K562 (cell line): Measurements from ENCODE around the gene PPP3CB. TPM values are rescaled to one million over a fixed set of nuclear protein-coding genes. Genes with fewer than 3 reads are reported as not detected.

ENCODE experiments used
- ATAC-seq: fragments of 200-7000 bp; cut with Tn5 transposase; 3 replicates; pipeline ENCODE4 v1.9.1; 2020; ENCODE audit warnings: moderate library complexity
- BruUV-seq: library from RNA; stranded (reverse); fragments of 400-500 nt; replicated peaks from 2 replicates; lab custom pipeline; 2021; lab: Mats Ljungman, UMichigan
- CTCF ChIA-PET: fragments of 300-600 bp; formaldehyde crosslinking; extraction: SDS; loops from one replicate; lab custom pipeline; 2021; ENCODE audit warnings: low intra/inter-chr PET ratio; lab: Yijun Ruan, JAX
- POLR2A ChIA-PET: fragments of 300-600, 350-650 bp; sonication (Branson Sonifier 250); formaldehyde crosslinking; extraction: SDS; loops from one replicate; lab custom pipeline; 2021; ENCODE audit warnings: antibody characterized with exemption, inconsistent platforms; lab: Yijun Ruan, JAX
- DNase-seq, 4 experiments: peaks; one replicate each; pipeline versions ENCODE4 v3.0.0 to v3.0.0-alpha.2; 2011 to 2018; ENCODE audit warnings: low spot score in 3 of 4, mixed read lengths in 3 of 4; ENCODE audit errors: extremely low read depth in 1 of 4
- FAIRE-seq: peaks from 2 replicates; lab custom pipeline; 2011; peaks lifted over from hg19 to GRCh38; lab: Jason Lieb, UNC
- H2AFZ ChIP-seq: 2 replicates; pipeline ENCODE4 v1.6.0; 2011; ENCODE audit warnings: low read depth, low read length, control low read depth, inconsistent platforms
- H3K27ac ChIP-seq: fragments of 200-600 bp; 3 replicates; pipeline ENCODE4 v1.8.0; 2011; ENCODE audit warnings: low read depth, mild to moderate bottlenecking, control low read depth, inconsistent platforms, low read length, moderate library complexity, mixed read lengths; ENCODE audit errors: extremely low read depth
- H3K27me3 ChIP-seq, 2 experiments: fragments of 300-600 bp in 1 of 2; 2 replicates in 1 of 2; 3 replicates in 1 of 2; pipeline versions ENCODE4 v1.6.0 to v1.8.0; 2011; ENCODE audit warnings: inconsistent platforms in 2 of 2, low read length in 2 of 2, mild to moderate bottlenecking in 1 of 2, mixed read lengths in 1 of 2, moderate library complexity in 1 of 2; ENCODE audit not compliant: control insufficient read depth in 2 of 2, insufficient read depth in 2 of 2
- H3K36me3 ChIP-seq: fragments of 300-600 bp; 3 replicates; pipeline ENCODE4 v1.8.0; 2011; ENCODE audit warnings: mild to moderate bottlenecking, low read length, inconsistent platforms; ENCODE audit not compliant: control insufficient read depth, insufficient read depth
- H3K4me1 ChIP-seq, 2 experiments: fragments of 200-600 bp in 1 of 2; replicated peaks in 1 of 2; 2 replicates in 1 of 2; 3 replicates in 1 of 2; pipeline versions ENCODE4 v1.5.1 to v1.8.0; 2011; ENCODE audit warnings: inconsistent platforms in 2 of 2, low read length in 2 of 2, mild to moderate bottlenecking in 1 of 2, mixed read lengths in 1 of 2, moderate library complexity in 1 of 2; ENCODE audit not compliant: control insufficient read depth in 2 of 2, insufficient read depth in 2 of 2
- H3K4me2 ChIP-seq: 2 replicates; pipeline ENCODE4 v1.6.1; 2011; ENCODE audit warnings: low read length, control low read depth, inconsistent platforms, mixed read lengths; ENCODE audit not compliant: insufficient read depth
- H3K4me3 ChIP-seq: fragments of 200-600 bp; sonication (generic), shearing (Covaris generic); 2 replicates; pipeline ENCODE4 v1.5.1; 2016; ENCODE audit warnings: control low read depth, inconsistent platforms
- H3K79me2 ChIP-seq: fragments of 200-600 bp; 3 replicates; pipeline ENCODE4 v1.8.0; 2011; ENCODE audit warnings: low read length, inconsistent platforms; ENCODE audit not compliant: control insufficient read depth, insufficient read depth
- H3K9ac ChIP-seq, 2 experiments: 2 replicates each; pipeline versions ENCODE4 v1.6.0 to v1.6.1; 2011; ENCODE audit warnings: low read depth in 2 of 2, low read length in 2 of 2, control low read depth in 1 of 2, inconsistent platforms in 1 of 2, mild to moderate bottlenecking in 1 of 2, mixed read lengths in 1 of 2; ENCODE audit not compliant: insufficient read depth in 1 of 2
- H3K9me1 ChIP-seq: one replicate; pipeline ENCODE4 v1.6.0; 2011; ENCODE audit warnings: inconsistent platforms, mild to moderate bottlenecking, low read length, moderate library complexity; ENCODE audit not compliant: control insufficient read depth, insufficient read depth
- H3K9me3 ChIP-seq: replicated peaks from 2 replicates; pipeline ENCODE4 v1.5.1; 2011; ENCODE audit warnings: low read depth, low read length, inconsistent platforms; ENCODE audit not compliant: control insufficient read depth, insufficient read depth
- H4K20me1 ChIP-seq: replicated peaks from 2 replicates; pipeline ENCODE4 v1.6.1; 2011; ENCODE audit warnings: low read length, inconsistent platforms, mixed read lengths; ENCODE audit not compliant: control insufficient read depth, insufficient read depth
- DLX4 ChIP-seq: fragments of 250-450 bp; sonication (Bioruptor Pico); IDR thresholded peaks from 2 replicates; pipeline ENCODE4 v1.6.1; 2021; ENCODE audit warnings: mild to moderate bottlenecking
- EZH2 ChIP-seq: IDR thresholded peaks from 2 replicates; pipeline ENCODE4 v1.6.1; 2012; ENCODE audit warnings: low read depth, mild to moderate bottlenecking, inconsistent platforms, low read length, borderline replicate concordance
- GABPB2 ChIP-seq: fragments of 250-450 bp; sonication (Bioruptor Pico); conservative IDR thresholded peaks from 2 replicates; pipeline ENCODE4 v1.5.1; 2021; ENCODE audit warnings: mild to moderate bottlenecking
- PURB ChIP-seq: sonication (generic); formaldehyde crosslinking; IDR thresholded peaks from 2 replicates; pipeline ENCODE4 v1.9.0; 2021; ENCODE audit warnings: low read depth, mild to moderate bottlenecking, missing genetic modification reagents
- RCOR1 ChIP-seq, 2 experiments: IDR thresholded peaks; 2 replicates each; pipeline ENCODE4 v1.6.1; 2012; ENCODE audit warnings: low read depth in 2 of 2, low read length in 2 of 2, borderline replicate concordance in 1 of 2, improper control_type of control experiment in 1 of 2
- WGBS: fragments of 100-300 bp; shearing (Covaris generic); methylation state at CpG from one replicate; pipeline ENCODE4 v1.1.6; 2016; ENCODE audit warnings: low coverage, mixed read lengths; ENCODE audit not compliant: insufficient coverage; ENCODE audit errors: missing lambda C conversion rate; 5-methylcytosine and 5-hydroxymethylcytosine counted together
- in situ Hi-C: fragments of 300-500 bp; cut with MboI; formaldehyde crosslinking; loops from 4 replicates; pipeline ENCODE4 v1.15.0; 2018; ENCODE audit warnings: inconsistent platforms, mixed read lengths
- intact Hi-C: fragments of 100-400 bp; cut with micrococcal nuclease; formaldehyde crosslinking; loops from 2 replicates; pipeline ENCODE4 v1.14.2; 2022
- polyA plus RNA-seq, 8 experiments: library from polyadenylated mRNA; depleted of rRNA in 4 of 8; stranded (reverse) in 5 of 8; unstranded in 3 of 8; fragments of >200 nt; fragmentation: Nextera tagmentation in 2 of 8; fragmentation: Illumina TruSeq in 1 of 8; extraction: Ambion mirVana in 2 of 8; extraction: Trizol in 1 of 8; gene quantifications; 2 replicates each; pipeline versions ENCODE4 v1.2.1 to v1.2.3, GENCODE V29; 2011 to 2014; ENCODE audit warnings: inconsistent platforms in 1 of 8, missing spikeins in 1 of 8
- total RNA-seq, 7 experiments: library from RNA; depleted of rRNA in 6 of 7; stranded (reverse); fragments of >200 nt in 6 of 7; fragmentation: Illumina TruSeq in 2 of 7; extraction: Trizol in 2 of 7; gene quantifications; 2 replicates each; pipeline versions ENCODE4 v1.2.1 to v1.2.3, GENCODE V29; 2011 to 2021; ENCODE audit warnings: low replicate concordance in 1 of 7

Gene PPP3CB
- total and polyA plus RNA-seq, 9 of the 15 experiments (the other 6 are each of a cell fraction or from before 2014, with no cell fraction given), result 9.6 to 27.6 (median 17.8) TPM

- no peaks in the 10 kb centered on the region for H3K27me3 ChIP-seq
- no TSS peak for BruUV-seq
- no peaks in the 10 kb centered on the region for H3K4me1 ChIP-seq
- ChIA-PET POLR2A (interaction anchor here (0.6 to 1.7 kb wide), 3 partner anchors 8 to 96 kb away, joined by 3 to 5 read pairs (median 3); partner anchors contain the start of gene ANXA7), CTCF (no interaction called here)
- H3K9ac ChIP-seq, result no peak overlapping the region
- H3K36me3 ChIP-seq, result peaks cover 5% of the 10 kb centered on the region
- ATAC-seq (no peak), DNase-seq (no peak), FAIRE-seq (no peak)
- H4K20me1 ChIP-seq, result no peaks in the 10 kb centered on the region
- 80% methylated on average over 5 of the region's 5 CpGs for WGBS
- H3K9me3 ChIP-seq, result no peaks in the 10 kb centered on the region
- H3K4me3 ChIP-seq, result no peak overlapping the region
- no peaks in the 10 kb centered on the region for H3K79me2 ChIP-seq
- intact Hi-C loops, result no loop called here
- no peak overlapping the region for H3K27ac ChIP-seq
- no peak for TF ChIP-seq GABPB2 (CRISPR knock-in tag)
- TF ChIP-seq EZH2, result no peak
- TF ChIP-seq PURB, result no peak
- TF ChIP-seq DLX4 (CRISPR knock-in tag), result no peak
- in situ Hi-C loops, result no loop called here
- no peak overlapping the region for H3K4me2 ChIP-seq
- H3K9me1 ChIP-seq, result no peaks in the 10 kb centered on the region
- no peak overlapping the region for H2AFZ ChIP-seq
Measured at GRCh38 chr10:73509695-73510094, 13.9 kb upstream of the PPP3CB start.

GRCh38 chr10:73506491-73506890 lies 10.7 kb upstream of the PPP3CB start:
- FAIRE-seq, result no peak
- Histone ChIP-seq H3K4me3 (no peak overlapping the region), H3K4me1 (peaks cover 3% of the 10 kb centered on the region in 2 experiments; a peak in 4 of 5 replicates), H3K4me2 (no peak overlapping the region), H3K9me1 (no peaks in the 10 kb centered on the region), H3K27me3 (no peaks in the 10 kb centered on the region), H3K27ac (no peak overlapping the region), H3K79me2 (no peaks in the 10 kb centered on the region), H3K36me3 (peaks cover 12% of the 10 kb centered on the region), H4K20me1 (no peaks in the 10 kb centered on the region), H3K9ac (no peak overlapping the region), H2AFZ (no peak overlapping the region), H3K9me3 (no peaks in the 10 kb centered on the region)
- 19% methylated on average over 1 of the region's 1 CpG for WGBS
- ATAC-seq, result no peak
- intact Hi-C loops, result no loop called here
- POLR2A ChIA-PET, result interaction anchor here (0.7 kb wide), 2 partner anchors 11 to 12 kb away, joined by 3 read pairs; no protein-coding TSS in a partner anchor
- no peak for DNase-seq
- TF ChIP-seq RCOR1 (IDR thresholded peaks at IDR 0.05; ENCODE audit: borderline replicate concordance in 1 of 2, low read depth in 2 of 2, low read length in 2 of 2), result no peak
- in situ Hi-C loops, result no loop called here
- no TSS peak for BruUV-seq
- CTCF ChIA-PET, result no interaction called here
